Stimulated activated naive CD8-positive, alpha-beta T cell treated with anti-CD3 and anti-CD28 coated beads, Interleukin-15, amount 100 ng/mL, for 72 hours (primary cell): ENCODE results near the gene ACAD10.

Experiments
- ATAC-seq: fragments of 150-1000 bp; cut with Tn5 transposase; 2 replicates; pipeline ENCODE4 v1.10.0; 2021; ENCODE audit warnings: mild to moderate bottlenecking, moderate library complexity
- DNase-seq, 2 donors: peaks; one replicate each; pipeline ENCODE4 v3.0.0; 2021 to 2022
- H3K27ac Mint-ChIP-seq, 2 donors: one replicate each; pipeline ENCODE4 v1.8.0; 2022; ENCODE audit warnings: mild to moderate bottlenecking in 2 of 2, mixed read lengths in 2 of 2, moderate library complexity in 2 of 2
- H3K27me3 Mint-ChIP-seq: one replicate; pipeline ENCODE4 v1.8.0; 2022; ENCODE audit warnings: mixed read lengths
- H3K4me1 Mint-ChIP-seq: one replicate; pipeline ENCODE4 v1.8.0; 2022; ENCODE audit warnings: mild to moderate bottlenecking, mixed read lengths
- H3K4me3 Mint-ChIP-seq, 2 donors: one replicate each; pipeline ENCODE4 v1.8.0; 2022; ENCODE audit warnings: mild to moderate bottlenecking in 2 of 2, mixed read lengths in 2 of 2, moderate library complexity in 1 of 2
- H3K9me3 Mint-ChIP-seq, 2 donors: one replicate each; pipeline ENCODE4 v1.8.0; 2022; ENCODE audit warnings: mixed read lengths in 2 of 2

The ACAD10 gene

DNA sequence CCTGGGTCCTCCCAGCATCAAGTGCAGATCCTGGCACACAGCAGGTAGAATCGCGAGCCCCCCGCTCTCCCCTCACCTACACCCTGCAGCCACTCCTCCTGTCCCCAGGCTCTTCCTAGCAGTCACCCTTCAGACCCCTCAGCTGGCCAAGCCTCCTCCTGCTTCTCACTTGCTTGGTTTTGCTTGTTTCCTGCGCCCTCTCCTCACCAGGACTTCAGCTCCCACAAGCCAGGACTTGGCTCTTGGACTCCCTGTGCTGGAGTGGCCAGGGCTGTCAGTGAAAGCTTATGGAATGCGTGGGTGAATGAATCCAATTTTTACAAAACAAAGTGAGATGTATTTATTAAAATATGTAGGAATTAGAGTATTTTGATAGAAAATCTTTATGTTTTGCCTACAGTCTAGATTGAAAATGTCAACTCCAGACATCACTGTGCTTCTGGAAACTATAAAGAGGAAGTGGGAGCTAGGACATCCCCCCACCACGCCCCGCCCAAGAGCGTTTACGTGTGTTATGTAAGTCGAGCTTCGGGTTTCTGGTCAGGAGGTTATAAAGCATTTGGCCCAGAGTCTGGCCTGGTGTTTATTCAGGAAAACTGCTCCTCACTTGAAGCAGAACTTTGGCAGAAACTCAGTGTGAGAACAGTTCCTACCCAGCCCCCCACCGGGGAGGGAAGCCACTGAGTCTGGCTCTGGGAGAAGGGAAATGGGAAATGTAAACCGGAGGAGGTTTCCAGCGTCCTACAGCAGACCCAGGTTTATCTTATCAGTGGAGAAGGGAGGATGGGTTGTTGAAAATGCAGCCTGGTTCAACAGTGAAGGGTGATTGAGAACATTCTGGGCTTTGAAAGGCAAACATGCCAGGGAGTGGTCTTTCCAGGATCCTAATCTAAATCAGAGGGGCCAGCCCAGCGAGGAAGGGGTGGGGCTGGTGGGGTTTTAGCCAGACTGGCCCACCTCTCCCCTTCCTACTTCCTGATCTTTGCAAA, 89.6 kb downstream of the ACAD10 start:
- H3K4me3 Mint-ChIP-seq, result peak overlapping the region in 1 of 2 donors; percentile 56
- no peak for DNase-seq
- peak overlapping the region; percentile 39 to 80 for H3K27ac Mint-ChIP-seq
- peaks cover 18% of the 10 kb centered on the region for H3K4me1 Mint-ChIP-seq
- H3K27me3 Mint-ChIP-seq, result peaks cover 7% of the 10 kb centered on the region
- ATAC-seq, result no peak
- no peaks in the 10 kb centered on the region for H3K9me3 Mint-ChIP-seq

DNA sequence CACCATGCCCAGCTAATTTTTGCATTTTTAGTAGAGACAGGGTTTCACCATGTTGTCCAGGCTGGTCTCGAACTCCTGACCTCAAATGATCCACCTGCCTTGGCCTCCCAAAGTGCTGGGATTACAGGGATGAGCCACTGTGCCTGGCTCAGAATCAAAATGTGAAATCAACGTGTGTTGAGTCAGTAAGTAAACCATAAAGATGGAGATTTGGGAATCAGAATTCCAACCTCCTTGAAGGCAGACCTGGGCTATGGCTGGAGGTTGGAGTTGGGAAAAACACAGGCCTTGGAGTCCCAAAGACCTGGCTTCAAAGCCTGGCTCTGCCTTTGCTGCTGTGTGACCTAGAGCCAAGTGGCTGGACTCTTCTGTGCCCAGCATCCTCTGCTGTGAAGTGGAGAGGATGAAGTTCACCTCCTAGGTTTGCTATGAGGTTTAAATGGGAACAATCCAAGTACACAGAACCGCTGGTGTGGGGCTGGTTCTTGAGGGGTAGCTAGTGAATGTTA, 91.0 kb downstream of the ACAD10 start:
- Mint-ChIP-seq H3K9me3 (no peaks in the 10 kb centered on the region), H3K27me3 (peaks cover 7% of the 10 kb centered on the region), H3K4me1 (peaks cover 18% of the 10 kb centered on the region), H3K27ac (peak overlapping the region; percentile 42 to 46), H3K4me3 (no peak overlapping the region)
- DNase-seq (no peak), ATAC-seq (no peak)

GRCh38 chr12:111777345-111778045, 91.6 kb downstream of the ACAD10 start:
- peaks cover 7% of the 10 kb centered on the region for H3K27me3 Mint-ChIP-seq
- ATAC-seq (no peak), DNase-seq (no peak)
- no peak overlapping the region for H3K4me3 Mint-ChIP-seq
- peaks cover 18% of the 10 kb centered on the region for H3K4me1 Mint-ChIP-seq
- H3K9me3 Mint-ChIP-seq, result no peaks in the 10 kb centered on the region
- peak overlapping the region in 1 of 2 donors; percentile 42 for H3K27ac Mint-ChIP-seq

GRCh38 chr12:111780166-111780565, 94.3 kb downstream of the ACAD10 start:
- ATAC-seq, result no peak
- Mint-ChIP-seq H3K4me3 (no peak overlapping the region), H3K9me3 (no peaks in the 10 kb centered on the region), H3K27me3 (no peaks in the 10 kb centered on the region), H3K4me1 (peaks cover 10% of the 10 kb centered on the region), H3K27ac (no peak overlapping the region)
- no peak for DNase-seq

DNA sequence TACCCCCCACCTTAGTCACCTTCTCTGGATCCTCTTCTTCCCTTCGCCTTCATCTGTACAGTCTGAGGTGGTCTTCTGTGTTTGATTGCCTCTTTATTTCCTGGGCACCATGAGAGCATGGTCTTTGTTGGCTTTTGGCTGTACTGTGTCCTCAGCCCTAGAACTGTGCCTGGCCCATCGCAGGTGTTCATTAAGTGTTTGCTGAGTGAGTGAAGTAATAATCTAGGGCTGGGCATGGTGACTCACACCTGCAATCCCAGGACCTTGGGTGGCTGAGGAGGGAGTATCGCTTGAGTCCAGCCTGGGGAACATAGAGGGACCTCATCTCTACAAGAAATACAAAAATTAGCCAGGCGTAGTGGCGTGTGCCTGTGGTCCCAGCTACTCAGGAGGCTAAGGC, 94.8 kb downstream of the ACAD10 start:
- H3K27ac Mint-ChIP-seq, result no peak overlapping the region
- ATAC-seq, result no peak
- H3K4me3 Mint-ChIP-seq, result no peak overlapping the region
- DNase-seq, result no peak
- H3K9me3 Mint-ChIP-seq, result no peaks in the 10 kb centered on the region
- peaks cover 6% of the 10 kb centered on the region for H3K4me1 Mint-ChIP-seq
- no peaks in the 10 kb centered on the region for H3K27me3 Mint-ChIP-seq

DNA sequence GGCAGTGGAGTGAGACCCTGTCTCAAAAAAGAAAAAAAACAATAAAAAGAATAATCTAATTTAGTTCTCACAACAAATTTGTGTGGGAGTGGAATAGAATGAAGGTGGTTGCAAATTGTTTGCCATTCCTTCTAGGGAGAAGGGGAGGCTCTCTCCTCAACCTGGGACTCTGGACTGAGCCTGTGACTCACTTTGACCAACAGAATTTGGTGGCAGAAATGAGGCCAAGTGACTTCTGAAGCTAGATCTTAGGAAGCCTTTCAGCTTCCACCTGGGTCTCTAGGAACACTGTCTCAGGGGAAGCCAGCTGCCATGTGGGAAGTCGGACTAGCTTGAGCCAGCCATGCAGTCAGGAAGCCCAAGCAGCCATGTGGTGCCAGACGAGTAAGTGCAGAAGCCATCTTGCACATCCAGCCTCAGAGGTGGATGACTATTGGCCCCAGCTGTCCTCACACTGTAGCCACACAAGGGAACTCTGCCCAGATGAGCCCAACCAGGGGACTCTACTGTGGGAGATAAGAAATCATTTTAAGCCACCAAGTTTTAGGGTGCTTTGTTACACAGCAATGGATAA, 95.3 kb downstream of the ACAD10 start:
- ATAC-seq, result no peak
- no peak for DNase-seq
- Mint-ChIP-seq H3K4me3 (no peak overlapping the region), H3K4me1 (peaks cover under 1% of the 10 kb centered on the region), H3K27ac (no peak overlapping the region), H3K27me3 (no peaks in the 10 kb centered on the region), H3K9me3 (no peaks in the 10 kb centered on the region)

GRCh38 chr12:111783046-111783445, 97.2 kb downstream of the ACAD10 start:
- no peak for DNase-seq
- Mint-ChIP-seq H3K27me3 (no peaks in the 10 kb centered on the region), H3K27ac (no peak overlapping the region), H3K4me1 (no peaks in the 10 kb centered on the region), H3K9me3 (no peaks in the 10 kb centered on the region), H3K4me3 (no peak overlapping the region)
- no peak for ATAC-seq

- DNase-seq, result no peak
- Mint-ChIP-seq H3K9me3 (no peaks in the 10 kb centered on the region), H3K27me3 (no peaks in the 10 kb centered on the region), H3K27ac (no peak overlapping the region), H3K4me1 (no peaks in the 10 kb centered on the region), H3K4me3 (no peak overlapping the region)
- no peak for ATAC-seq
Measured at GRCh38 chr12:111784953-111785352, 99.1 kb downstream of the ACAD10 start.

GRCh38 chr12:111785651-111786050, 99.8 kb downstream of the ACAD10 start:
- DNase-seq, result no peak
- ATAC-seq, result no peak
- H3K27ac Mint-ChIP-seq, result no peak overlapping the region
- H3K27me3 Mint-ChIP-seq, result no peaks in the 10 kb centered on the region
- no peak overlapping the region for H3K4me3 Mint-ChIP-seq
- no peaks in the 10 kb centered on the region for H3K9me3 Mint-ChIP-seq
- H3K4me1 Mint-ChIP-seq, result no peaks in the 10 kb centered on the region

DNA sequence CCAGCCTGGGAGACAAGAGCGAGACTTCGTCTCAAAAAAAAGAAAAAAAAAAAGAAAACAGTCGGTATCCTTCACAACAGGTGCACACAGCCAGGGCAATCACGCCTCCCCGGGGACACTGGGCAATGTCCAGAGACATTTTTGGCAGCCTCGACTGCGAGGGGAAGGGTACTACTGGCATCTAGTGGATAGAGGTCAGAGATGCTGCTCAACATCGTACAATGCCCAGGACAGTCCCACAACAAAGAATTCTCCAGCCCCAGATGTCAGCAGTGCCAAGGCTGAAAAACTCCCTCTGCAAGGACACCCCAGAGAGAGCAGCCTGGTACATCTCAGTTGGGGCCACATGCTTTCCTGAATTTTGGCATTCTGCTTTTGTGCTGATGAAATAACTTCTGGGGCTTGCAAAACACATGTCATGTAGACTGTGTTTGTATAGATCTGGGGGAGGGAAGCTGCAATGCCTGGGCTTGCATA, 102.4 kb downstream of the ACAD10 start:
- DNase-seq, result no peak
- Mint-ChIP-seq H3K4me1 (no peaks in the 10 kb centered on the region), H3K9me3 (no peaks in the 10 kb centered on the region), H3K27ac (no peak overlapping the region), H3K27me3 (no peaks in the 10 kb centered on the region), H3K4me3 (no peak overlapping the region)
- ATAC-seq, result no peak

- no peak overlapping the region for H3K27ac Mint-ChIP-seq
Measured at GRCh38 chr12:111789779-111790178, 103.9 kb downstream of the ACAD10 start.

DNA sequence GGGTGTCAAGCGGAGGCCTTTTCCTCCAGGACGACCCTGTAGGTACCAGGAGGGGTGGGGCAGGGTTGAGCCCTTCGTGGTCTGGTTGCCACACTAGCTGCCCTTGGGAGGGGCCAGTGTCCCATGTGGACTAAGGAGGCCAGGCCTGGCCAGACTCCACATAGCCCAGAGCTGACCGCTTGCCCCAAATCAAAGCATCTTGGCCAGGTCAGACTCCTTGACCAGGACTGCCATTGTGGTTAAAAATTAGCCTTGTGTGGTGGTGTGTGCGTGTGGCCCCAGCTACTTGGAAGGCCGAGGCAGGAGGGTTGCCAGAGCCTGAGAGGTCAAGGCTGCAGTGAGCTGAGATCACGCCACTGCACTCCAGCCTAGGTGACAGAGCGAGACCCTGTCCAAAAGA, 105.7 kb downstream of the ACAD10 start:
- no peaks in the 10 kb centered on the region for H3K9me3 Mint-ChIP-seq
- no peak for ATAC-seq
- H3K4me1 Mint-ChIP-seq, result no peaks in the 10 kb centered on the region
- no peak for DNase-seq
- no peak overlapping the region for H3K4me3 Mint-ChIP-seq
- H3K27me3 Mint-ChIP-seq, result no peaks in the 10 kb centered on the region
- H3K27ac Mint-ChIP-seq, result peak overlapping the region in 1 of 2 donors; percentile 42

More at GRCh38 chr12:111789779-111790178, 103.9 kb downstream of the ACAD10 start:
- Mint-ChIP-seq H3K4me1 (no peaks in the 10 kb centered on the region), H3K9me3 (no peaks in the 10 kb centered on the region), H3K27me3 (no peaks in the 10 kb centered on the region), H3K4me3 (no peak overlapping the region)
- DNase-seq (no peak), ATAC-seq (no peak)

DNA sequence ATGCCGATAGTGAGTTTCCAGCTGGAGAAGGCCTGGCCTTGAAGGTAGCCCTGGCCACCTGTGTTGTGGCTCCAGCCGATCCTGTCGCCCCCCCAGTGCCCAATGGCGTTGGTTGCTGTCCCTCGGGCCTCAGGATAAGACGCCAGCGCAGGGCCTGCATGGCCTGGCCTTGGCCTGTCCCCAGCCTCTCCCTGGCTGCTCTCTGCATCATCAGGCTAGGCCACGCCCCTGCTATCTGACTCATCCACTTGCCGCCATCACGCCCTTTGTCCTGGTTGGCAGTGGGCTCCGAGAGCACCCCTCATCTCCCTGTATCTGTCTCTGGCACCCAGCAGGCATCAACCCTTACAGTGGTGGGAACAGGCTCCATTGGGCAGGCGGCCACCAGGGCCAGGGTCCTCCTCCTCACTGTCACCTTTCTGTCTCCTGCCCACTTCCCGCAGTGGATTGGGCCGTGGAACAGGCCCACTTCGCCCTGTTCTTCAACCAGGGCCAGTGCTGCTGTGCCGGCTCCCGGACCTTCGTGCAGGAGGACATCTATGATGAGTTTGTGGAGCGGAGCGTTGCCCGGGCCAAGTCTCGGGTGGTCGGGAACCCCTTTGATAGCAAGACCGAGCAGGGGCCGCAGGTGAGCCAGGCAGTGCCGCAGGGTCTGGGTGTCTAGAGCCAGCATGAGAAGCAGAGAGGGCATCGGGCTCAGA, 106.5 kb downstream of the ACAD10 start:
- Mint-ChIP-seq H3K9me3 (no peaks in the 10 kb centered on the region), H3K27me3 (no peaks in the 10 kb centered on the region), H3K4me1 (no peaks in the 10 kb centered on the region), H3K4me3 (no peak overlapping the region), H3K27ac (no peak overlapping the region)
- DNase-seq, result no peak
- no peak for ATAC-seq

- ATAC-seq, result no peak
- H3K4me1 Mint-ChIP-seq, result no peaks in the 10 kb centered on the region
- H3K9me3 Mint-ChIP-seq, result no peaks in the 10 kb centered on the region
- no peaks in the 10 kb centered on the region for H3K27me3 Mint-ChIP-seq
- DNase-seq, result no peak
- no peak overlapping the region for H3K4me3 Mint-ChIP-seq
- no peak overlapping the region for H3K27ac Mint-ChIP-seq
Measured at GRCh38 chr12:111792856-111793235, 107.0 kb downstream of the ACAD10 start.

GRCh38 chr12:111798182-111798581, 112.3 kb downstream of the ACAD10 start:
- Mint-ChIP-seq H3K27me3 (no peaks in the 10 kb centered on the region), H3K27ac (no peak overlapping the region), H3K9me3 (no peaks in the 10 kb centered on the region), H3K4me1 (no peaks in the 10 kb centered on the region), H3K4me3 (no peak overlapping the region)
- DNase-seq (no peak), ATAC-seq (no peak)
